Measurements from ENCODE around the gene AGL.

- TF ChIP-seq, protein P1, sequence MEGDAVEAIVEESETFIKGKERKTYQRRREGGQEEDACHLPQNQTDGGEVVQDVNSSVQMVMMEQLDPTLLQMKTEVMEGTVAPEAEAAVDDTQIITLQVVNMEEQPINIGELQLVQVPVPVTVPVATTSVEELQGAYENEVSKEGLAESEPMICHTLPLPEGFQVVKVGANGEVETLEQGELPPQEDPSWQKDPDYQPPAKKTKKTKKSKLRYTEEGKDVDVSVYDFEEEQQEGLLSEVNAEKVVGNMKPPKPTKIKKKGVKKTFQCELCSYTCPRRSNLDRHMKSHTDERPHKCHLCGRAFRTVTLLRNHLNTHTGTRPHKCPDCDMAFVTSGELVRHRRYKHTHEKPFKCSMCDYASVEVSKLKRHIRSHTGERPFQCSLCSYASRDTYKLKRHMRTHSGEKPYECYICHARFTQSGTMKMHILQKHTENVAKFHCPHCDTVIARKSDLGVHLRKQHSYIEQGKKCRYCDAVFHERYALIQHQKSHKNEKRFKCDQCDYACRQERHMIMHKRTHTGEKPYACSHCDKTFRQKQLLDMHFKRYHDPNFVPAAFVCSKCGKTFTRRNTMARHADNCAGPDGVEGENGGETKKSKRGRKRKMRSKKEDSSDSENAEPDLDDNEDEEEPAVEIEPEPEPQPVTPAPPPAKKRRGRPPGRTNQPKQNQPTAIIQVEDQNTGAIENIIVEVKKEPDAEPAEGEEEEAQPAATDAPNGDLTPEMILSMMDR (IDR thresholded peaks at IDR 0.05; ENCODE audit: low read depth, low read length) = no peak
- no peak for TF ChIP-seq EZH2phosphoT487 (IDR thresholded peaks at IDR 0.05; ENCODE audit: low read depth)
Measured at GRCh38 chr1:99818063-99818699, 32.0 kb upstream of the AGL start.

Data from OCI-LY3 (cell line).